GM18868 (cell line): ENCODE measurements around the gene SIM2.

Source experiments
- ATAC-seq: cut with Tn5 transposase; IDR thresholded peaks from one replicate; pipeline ENCODE4 v1.9.1; 2021; ENCODE audit warnings: mild to moderate bottlenecking, moderate library complexity; ENCODE audit not compliant: unreplicated experiment

SIM2 gene

DNA sequence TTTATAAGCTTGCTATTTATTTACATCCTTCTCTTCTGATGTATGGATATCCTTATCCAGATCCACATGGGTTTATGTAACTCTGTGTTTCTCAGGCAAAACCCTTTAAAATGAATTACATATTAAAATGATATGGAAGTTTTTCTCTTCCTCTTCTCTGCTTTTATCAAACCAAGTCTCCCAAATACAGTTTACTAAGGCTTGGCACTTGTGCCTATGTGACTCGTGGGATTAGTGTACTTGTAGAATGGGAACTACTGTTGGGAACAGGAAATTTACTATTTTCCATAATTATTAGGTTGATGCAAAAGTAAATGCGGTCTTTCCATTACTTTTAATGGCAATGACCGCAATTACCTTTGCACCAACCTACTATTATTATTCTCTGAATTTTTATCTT lies 14.8 kb downstream of the SIM2 start:
- ATAC-seq = no peak

DNA sequence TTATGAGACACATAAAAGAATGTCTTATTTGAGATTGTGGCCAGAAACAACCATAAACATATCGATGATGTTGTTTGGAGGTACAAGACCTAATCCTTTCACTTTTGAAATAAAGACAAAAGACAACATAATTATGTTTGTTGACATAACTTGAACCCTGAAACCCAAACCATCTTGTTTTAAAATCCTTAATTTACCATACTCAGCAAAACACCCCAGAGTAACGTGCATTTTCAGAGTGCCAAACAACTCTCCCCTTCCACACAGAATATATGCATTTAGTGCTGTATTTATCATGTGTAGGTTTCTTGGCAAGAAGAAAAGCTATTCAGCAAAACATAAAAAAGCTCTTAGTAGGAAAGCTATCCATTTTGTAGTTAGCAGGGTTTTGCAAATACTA lies 17.5 kb downstream of the SIM2 start:
- no peak for ATAC-seq

DNA sequence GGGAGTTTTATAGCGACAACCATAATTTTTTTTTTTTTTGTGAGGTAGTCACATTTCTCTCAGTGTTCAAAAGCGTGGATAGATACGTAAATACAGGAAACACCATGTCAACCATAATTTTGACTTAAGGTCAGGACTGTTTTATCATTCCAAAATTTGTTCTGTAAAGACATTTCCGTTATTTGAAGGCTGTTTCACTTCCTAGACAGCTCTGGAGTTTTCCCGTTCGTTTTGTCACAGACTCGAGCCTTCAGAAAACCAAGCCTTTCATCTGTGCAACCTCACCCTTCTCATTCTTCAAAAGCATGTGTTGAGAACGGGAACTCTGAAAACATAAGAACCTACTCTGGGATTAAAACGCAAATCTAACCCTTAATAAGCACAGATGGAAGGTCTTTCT lies 17.9 kb downstream of the SIM2 start:
- ATAC-seq = no peak

DNA sequence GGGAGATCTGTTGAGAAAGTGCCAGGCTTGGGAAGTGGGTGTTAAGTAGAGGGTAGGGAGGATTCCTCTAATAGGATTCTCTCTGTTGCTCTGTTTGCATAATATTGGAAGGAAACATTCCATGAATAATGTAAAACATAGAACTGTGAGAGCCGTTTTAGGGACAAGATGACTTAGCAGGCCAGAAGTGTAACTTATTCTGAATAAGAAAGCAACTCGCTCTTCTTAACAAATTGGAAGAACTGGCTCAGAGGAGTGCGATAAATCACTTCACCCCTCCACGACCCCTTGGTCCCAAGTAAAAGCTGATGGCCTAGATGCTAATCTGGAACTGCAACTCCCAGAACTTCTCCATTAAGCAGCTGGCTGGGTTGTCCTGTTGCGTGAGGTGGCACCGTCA lies 19.1 kb downstream of the SIM2 start:
- no peak for ATAC-seq

DNA sequence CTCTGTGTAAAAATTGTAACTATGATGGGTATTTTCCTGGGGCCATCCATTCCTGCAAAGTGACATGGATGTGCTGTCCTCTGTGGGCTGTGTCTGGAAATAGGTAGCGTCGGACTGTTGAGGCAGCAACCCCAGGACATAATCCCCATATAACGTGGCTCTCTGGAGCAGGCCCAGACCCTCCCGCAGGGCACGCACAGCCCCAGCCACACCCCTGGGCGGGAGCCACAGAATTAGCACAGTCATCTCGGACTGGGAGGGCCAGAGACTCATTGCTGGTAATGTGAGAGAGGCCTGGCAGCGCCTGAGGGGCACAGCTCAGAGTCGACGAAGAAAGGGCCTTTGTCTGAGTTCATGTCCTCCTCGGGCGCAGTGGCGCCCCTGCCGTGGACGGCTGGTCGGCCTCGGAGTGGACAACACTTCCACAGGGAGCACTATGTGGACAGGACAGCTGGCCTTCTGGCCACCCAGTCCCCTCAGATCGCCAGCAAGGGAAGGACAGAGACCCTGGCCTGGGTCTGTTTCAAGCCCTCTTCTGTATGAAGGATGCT lies 20.1 kb downstream of the SIM2 start:
- no peak for ATAC-seq

DNA sequence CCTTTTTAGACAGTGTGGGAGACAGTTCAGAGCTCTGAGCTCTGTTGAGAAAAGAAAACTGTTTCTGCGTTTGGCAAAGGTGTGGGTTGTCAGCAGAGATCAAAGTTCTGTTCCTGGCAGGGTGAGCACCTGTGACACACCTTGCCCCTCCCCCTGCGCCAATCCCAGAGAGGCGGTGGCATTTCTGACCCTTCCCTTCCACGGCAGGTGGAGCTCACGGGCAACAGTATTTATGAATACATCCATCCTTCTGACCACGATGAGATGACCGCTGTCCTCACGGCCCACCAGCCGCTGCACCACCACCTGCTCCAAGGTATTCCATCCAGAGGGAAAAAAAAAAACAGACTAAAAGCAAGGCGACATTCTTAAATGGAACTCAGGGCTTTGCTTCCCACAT lies 20.7 kb downstream of the SIM2 start:
- no peak for ATAC-seq

DNA sequence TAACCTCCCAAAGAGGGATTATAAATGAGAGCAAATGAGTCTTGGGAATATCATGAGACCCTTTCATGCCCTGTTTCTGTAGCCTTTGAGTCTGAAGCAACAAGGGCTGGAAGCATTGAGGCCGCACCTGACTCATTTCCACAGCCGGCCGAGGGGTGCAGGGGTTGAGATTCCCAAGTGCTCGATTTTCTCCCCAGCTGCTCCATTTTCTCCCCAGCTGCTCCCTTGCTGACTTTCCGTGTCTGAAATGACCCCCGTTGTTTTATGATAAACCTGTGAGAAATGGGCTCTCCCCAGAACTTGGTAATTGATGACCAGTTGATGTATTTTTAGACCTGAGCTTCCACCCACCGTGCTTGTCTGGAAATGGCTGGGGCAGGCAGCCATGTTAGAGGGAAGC lies 22.9 kb downstream of the SIM2 start:
- no peak for ATAC-seq

DNA sequence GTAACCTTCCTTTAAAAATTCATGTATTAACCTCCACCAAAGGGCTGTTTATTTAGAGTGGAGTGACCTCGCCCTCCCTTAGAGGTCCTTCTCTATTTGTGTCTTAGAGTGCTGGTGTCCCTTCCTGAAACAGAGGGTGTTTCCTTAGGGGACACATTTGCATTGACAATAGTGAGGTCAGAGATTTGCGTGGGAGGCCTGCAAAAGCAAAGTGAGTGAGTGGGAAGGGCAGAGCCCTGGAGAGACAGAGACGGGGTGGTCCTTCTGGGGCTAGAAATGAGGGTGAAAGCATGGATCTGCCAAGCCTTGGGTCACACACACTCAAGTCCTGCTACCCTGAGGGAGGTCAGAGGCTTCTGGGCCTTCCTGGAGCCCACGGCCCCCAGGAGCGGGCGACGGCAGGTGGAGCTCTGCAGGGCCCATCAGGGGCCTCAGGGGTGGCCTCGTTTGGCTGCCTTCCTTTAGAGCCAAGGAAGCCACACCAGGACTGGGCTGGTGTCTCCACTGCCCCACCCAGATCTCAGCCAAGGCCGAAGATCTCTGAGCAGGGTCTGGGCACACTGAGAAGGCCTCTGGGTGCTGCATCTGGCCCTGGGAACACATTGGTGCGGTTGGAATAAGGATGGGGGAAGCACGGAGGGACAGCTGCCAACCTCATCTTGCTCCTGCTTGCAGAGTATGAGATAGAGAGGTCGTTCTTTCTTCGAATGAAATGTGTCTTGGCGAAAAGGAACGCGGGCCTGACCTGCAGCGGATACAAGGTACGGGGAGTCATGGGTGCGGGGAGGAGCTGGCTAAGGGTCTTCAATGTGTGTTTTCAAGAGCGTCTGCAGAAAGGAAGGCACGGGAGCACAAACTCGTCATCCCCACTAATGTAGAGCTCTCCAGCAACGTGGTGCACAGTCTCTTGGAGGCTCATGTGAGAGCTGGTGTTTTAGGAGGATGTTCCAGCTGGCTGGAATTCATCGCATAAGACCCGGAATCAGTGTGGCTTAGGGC lies 23.8 kb downstream of the SIM2 start:
- no peak for ATAC-seq

DNA sequence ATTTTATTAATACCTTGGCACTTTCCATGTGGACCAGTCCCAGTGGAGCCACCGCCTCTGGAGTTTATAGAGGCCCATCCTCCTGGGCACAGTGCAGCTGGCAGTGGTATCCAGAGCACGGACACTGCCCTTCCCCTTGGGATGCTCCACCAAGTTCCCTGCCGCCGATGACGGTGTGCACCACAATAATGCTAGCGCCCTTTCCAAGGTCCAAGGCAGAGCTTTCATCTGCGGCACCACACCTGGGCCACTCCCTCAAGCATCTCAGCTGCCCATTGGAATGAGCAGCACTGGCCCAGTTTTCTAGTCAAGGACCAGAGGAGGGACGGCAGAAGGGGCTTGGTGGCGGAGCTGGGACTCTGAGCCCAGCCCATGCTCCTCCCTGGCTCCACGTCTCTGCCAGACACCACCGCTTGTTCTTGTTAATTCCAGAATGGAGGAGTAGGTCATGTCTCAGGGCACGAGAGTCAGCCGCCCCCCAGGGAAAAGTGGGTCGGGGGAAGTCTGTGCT lies 24.5 kb downstream of the SIM2 start:
- ATAC-seq = no peak

DNA sequence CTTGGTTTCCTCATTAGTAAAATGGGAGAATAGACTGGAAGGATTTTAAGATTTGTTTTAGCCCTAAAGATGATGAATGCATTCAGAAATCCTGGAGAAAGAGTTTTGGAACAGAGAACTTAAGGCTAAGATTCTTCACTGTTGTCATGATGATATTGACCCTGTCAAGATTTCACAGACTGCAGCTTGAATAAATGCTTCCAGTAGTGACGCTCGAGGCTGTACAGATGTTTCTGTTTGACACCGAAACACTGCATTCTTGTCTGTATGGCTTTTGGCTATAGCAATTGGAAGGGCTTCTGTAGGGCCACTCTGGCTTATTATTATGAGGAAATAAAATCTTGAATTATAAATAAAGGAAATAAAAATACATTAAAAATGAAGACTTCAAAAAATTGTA lies 25.7 kb downstream of the SIM2 start:
- no peak for ATAC-seq

DNA sequence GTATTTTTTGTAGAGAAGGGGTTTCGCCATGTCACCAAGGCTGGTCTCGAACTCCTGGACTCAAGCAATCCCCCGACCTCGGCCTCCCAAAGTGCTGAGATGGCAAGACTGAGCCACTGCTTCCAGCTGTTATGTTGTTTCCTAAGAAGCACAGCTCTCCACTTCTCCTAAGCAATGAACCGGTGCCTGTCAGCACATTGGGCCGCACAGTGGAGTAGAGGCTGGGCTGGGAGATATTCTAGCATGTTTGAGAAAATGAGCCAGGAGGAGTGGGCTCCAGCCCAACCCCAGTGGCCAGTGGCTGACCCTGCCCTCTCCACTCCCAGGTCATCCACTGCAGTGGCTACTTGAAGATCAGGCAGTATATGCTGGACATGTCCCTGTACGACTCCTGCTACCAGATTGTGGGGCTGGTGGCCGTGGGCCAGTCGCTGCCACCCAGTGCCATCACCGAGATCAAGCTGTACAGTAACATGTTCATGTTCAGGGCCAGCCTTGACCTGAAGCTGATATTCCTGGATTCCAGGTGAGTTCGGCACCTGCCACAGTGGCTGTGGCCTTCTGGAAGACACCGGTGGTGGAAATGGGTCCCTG lies 27.0 kb downstream of the SIM2 start:
- ATAC-seq = no peak

DNA sequence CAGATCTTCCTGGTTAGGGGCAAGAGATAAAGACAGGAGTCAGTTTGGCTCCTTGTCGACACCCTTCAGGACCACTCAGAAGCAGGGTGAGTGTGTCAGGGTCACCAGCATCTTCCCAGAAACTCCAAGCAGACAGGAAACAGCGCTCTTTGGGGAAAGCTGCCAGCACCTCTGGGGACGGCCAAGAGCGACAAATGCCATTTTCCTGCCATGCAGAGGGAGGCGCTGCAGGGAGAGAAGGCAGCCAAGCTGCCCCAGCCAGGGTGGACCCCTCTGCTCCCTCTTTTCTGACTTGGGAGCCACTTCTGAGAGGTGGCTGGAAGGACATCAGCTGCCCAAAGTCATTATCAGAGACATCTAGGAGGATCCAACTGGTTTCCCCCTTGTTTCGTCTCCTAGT lies 29.0 kb downstream of the SIM2 start:
- ATAC-seq = no peak

DNA sequence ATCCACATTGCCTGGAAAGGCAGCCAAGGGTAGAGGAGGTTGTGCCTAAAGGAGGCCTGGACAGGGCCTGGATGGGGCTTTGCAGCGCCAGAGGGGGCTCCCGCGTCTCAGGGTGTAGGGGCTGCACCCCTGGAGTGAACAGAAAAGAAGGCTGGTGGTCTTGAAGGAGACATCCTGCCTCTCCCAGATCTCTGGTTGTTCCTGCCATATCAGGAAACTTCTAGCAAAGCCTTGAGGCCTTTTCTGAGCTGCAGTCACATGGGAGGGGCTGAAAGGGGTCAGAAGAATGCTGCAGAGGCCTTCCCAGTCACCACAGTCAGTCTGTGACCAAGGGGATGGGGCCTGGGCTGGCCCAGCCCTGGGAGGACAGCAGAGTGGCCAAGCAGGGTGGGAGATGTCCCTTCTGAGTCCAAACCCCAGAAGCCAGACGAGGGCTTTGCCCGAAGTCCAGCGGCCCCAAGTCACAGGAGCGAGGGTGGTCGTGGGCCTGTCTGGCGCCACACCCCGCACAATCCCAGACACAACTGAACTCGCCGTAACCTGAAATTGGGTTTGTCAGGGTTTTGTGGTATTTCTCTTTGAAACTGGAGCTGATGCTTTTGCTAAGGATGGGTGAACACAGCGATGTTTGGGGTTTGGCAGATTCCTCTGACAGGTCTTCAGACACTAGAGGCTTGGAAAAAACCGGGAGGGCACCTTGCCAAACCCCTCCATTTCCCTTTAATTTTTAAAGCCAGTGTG lies 29.6 kb downstream of the SIM2 start:
- no peak for ATAC-seq

DNA sequence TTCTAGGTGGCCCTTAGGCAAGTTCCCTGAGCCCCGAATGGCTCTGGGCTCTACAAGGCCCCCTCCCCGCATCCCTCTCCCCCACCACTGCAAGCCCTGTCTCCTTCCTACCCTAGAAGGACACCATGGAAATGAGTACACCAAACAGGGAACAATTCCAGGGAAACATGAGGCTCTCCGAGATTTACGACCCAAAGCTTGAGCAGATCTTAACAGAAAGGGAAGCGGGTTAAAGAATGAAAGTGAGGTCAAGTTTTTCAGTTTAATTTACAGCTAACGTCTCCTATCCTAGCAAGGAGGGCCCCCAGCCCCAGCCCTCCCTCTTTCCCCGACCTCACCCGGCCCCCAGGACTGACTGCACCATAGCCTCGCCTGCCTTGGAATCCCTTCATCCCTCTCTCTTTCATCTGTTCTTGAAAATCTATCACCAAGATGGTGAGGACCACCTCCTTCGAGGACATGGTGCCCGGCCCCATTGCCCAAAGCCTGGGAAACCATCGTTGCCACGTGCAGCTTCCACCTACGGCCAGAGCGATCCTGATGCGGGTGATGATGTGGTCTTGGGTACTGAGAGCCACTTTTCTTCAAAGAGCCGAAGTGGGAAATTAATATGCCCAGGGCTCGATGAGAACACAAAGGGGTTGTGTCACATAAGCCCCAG lies 30.5 kb downstream of the SIM2 start:
- no peak for ATAC-seq

DNA sequence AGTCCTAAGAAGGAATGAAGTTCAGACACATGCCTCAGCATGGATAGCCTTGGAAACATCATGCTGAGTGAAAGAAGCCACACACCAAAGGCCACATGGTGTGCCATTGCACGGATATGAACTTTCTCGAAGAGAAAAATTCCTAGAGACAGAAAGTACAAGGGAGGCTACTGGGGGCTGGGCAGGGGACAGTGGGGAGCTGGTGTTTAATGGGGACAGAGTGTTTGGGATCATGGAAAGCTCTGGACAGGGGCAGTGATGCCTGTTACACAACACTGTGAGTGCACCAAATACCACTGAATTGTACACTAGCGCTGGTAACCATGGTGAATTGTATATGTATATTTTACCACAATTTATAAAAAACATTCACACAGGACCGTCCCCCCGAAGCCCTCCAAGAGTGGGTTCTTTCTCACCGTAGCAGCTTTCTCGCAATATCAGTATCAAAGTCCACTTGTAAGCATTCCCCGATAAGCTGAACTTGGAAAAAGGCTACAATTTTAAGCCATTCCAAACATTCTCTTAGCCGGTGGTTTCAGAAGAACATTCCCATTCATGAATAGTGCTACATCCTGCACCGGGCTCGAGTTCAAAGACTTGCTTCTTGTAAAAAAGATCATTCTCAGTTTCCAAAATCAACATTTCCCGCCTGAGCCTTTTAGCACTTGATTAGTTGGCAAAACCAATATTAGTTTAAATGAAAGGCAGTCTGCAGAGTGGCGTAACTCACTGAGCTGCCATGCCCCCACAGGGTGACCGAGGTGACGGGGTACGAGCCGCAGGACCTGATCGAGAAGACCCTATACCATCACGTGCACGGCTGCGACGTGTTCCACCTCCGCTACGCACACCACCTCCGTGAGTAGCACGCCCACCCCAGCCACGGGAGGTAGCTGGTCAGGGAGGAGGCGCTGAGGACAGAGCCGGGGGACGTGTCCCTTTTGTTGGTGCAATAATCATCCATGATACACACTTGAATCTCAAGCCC lies 31.7 kb downstream of the SIM2 start:
- no peak for ATAC-seq

DNA sequence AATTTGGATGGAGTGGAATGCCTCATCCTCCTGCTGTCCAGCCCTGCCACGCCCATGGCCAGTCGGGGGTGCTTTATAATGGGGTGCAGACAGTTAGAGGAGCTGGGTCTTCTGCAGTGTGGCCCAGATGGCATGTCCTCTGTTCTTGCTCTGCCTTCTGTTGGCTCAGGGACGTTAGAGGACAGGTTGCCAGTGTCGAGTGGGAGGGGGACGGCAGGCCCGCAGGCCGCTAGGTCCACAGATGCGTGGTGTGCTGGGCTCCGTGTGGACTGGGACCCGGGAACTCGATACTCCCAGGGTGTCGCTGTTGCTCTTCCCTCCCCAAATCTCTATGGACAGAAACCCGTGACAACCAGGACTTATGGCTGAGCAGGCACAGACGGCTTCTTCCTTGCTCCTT lies 33.3 kb downstream of the SIM2 start:
- ATAC-seq = no peak

DNA sequence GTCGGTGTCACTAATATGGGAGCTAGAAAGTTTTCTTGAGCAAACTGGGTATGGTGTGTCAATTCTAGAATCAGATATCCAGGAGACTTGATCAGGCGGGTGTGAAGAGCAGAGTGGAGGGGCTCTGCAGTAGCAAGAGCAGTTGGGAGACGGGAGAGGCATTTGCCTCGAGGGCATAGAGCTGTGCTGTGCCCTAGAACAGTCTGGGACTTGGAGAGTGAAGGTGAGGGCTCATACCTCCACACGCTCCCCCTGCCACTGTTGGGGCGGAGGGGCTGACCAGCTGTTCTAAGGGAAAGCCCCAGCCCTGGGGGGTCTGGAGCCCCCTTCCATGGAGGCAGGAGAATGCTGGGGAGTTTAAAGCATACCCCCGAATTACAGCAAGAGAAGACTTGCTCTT lies 33.8 kb downstream of the SIM2 start:
- ATAC-seq = no peak

DNA sequence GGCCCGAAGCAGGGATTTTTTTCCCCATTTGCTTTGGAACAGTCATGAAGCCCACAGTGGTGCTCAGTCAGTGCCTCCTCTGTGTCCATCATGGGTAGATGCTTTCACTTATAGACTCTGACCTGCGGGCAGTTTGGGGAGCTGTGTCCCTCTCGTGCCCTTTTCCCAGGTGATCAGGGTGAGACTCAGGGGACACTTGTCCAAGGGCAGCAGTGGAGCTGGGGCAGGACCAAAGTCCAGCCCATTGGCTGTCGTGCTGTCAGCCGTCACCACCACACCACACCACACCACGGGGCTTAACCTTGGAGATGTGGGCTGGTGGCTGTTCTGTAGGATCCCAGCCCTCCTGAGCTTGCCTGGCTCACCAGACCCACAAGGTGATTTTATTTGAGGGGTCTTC lies 34.9 kb downstream of the SIM2 start:
- no peak for ATAC-seq

DNA sequence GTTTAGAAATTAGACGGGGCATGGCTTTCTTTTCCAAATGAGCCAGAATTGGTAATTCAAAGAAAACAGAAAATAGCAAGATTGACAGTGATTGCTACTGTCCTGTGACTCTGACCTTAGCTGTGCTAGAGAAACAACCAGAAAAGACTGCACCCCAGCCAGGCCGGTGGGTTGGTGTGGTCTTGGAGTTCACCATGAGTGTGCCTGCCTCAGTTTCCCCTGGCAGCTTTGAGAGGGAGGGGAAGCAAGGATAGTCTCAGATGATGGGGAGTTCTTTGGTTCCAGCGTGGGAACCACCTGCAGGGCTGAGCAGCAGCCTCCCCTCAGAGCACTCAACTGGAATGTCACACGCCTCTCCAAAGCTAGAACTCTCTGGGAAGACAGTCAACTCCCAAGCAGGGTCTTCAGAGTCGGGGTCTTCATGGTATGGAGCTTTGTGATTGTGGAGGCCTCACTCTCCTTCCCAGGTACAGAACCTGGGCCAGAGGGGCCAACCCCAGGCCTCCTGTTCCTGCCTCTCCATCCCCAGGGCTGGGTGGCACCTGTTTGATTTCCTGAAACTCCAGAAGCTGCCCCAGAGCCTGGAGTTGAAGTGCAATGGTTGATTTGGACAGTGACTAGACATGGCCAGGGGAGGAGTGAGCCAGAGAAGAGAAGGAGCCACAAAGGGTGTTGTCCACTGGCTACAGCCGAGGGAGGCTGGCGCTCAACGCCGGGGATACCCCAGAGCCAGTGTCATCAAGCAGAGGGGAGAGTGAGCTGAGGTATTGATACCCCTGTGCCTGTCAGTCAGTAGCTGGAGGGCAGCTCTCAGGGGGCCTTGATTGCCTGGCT lies 35.7 kb downstream of the SIM2 start:
- ATAC-seq = no peak
